Measurements from ENCODE around the gene PTGDR2. TPM values are rescaled to one million over a fixed set of nuclear protein-coding genes. Genes with fewer than 3 reads are reported as not detected.

PTGDR2 gene
- total RNA-seq, 4 donors from 2014 or later: 0.37 to 2.2 (median 0.58) TPM

- Histone ChIP-seq H3K27ac (no peak overlapping the region), H3K4me1 (no peaks in the 10 kb centered on the region), H3K36me3 (no peaks in the 10 kb centered on the region), H3K4me3 (no peak overlapping the region), H3K9me3 (no peaks in the 10 kb centered on the region), H3K27me3 (peaks cover 16% of the 10 kb centered on the region)
- no peak for ATAC-seq
- TF ChIP-seq CTCF (IDR thresholded peaks at IDR 0.05): no peak
- TF ChIP-seq EP300 (IDR thresholded peaks at IDR 0.05): no peak
- no peak for TF ChIP-seq POLR2AphosphoS5 (IDR thresholded peaks at IDR 0.05)
- WGBS, 2 donors (ENCODE audit: low coverage in 1 of 2): 40% methylated on average over 2 of the region's 8 CpGs; no CpG with 5 or more reads in 1 of the 2 donors
These were observed 45.2 kb downstream of the PTGDR2 start for GRCh38 chr11:60810569-60810968.

GRCh38 chr11:60810151-60810550 lies 45.6 kb downstream of the PTGDR2 start:
- Histone ChIP-seq H3K27ac (no peak overlapping the region), H3K36me3 (no peaks in the 10 kb centered on the region), H3K4me3 (no peak overlapping the region), H3K27me3 (peaks cover 16% of the 10 kb centered on the region), H3K4me1 (no peaks in the 10 kb centered on the region), H3K9me3 (no peaks in the 10 kb centered on the region)
- WGBS, 2 donors (ENCODE audit: low coverage in 1 of 2): 90% methylated on average over 3 of the region's 4 CpGs; no CpG with 5 or more reads in 1 of the 2 donors
- ATAC-seq: no peak
- no peak for TF ChIP-seq EP300 (IDR thresholded peaks at IDR 0.05)
- no peak for TF ChIP-seq POLR2A (IDR thresholded peaks at IDR 0.05)
- no peak for TF ChIP-seq CTCF (IDR thresholded peaks at IDR 0.05)

- 81 to 95% methylated on average over 4 to 8 of the region's 11 CpGs for WGBS, 2 donors (ENCODE audit: low coverage in 1 of 2)
These were observed 46.1 kb downstream of the PTGDR2 start for GRCh38 chr11:60809691-60810090.

GRCh38 chr11:60809249-60809648 lies 46.5 kb downstream of the PTGDR2 start:
- H3K27ac ChIP-seq: no peak overlapping the region
- 20 to 25% methylated on average over 1 of the region's 3 CpGs for WGBS, 2 donors (ENCODE audit: low coverage in 1 of 2)
- ATAC-seq: no peak

More at GRCh38 chr11:60809691-60810090, 46.1 kb downstream of the PTGDR2 start:
- H3K4me1 ChIP-seq: no peaks in the 10 kb centered on the region
- ATAC-seq: no peak
- TF ChIP-seq POLR2A (IDR thresholded peaks at IDR 0.05) (no peak), POLR2AphosphoS5 (IDR thresholded peaks at IDR 0.05) (no peak), CTCF (IDR thresholded peaks at IDR 0.05) (no peak), EP300 (IDR thresholded peaks at IDR 0.05) (no peak)
- no peak overlapping the region for H3K4me3 ChIP-seq
- H3K27me3 ChIP-seq: peaks cover 19% of the 10 kb centered on the region
- no peaks in the 10 kb centered on the region for H3K36me3 ChIP-seq
- H3K27ac ChIP-seq: no peak overlapping the region
- no peaks in the 10 kb centered on the region for H3K9me3 ChIP-seq

More at GRCh38 chr11:60809249-60809648, 46.5 kb downstream of the PTGDR2 start:
- TF ChIP-seq CTCF (IDR thresholded peaks at IDR 0.05) (no peak), POLR2AphosphoS5 (IDR thresholded peaks at IDR 0.05) (no peak)
- Histone ChIP-seq H3K9me3 (no peaks in the 10 kb centered on the region), H3K27me3 (peaks cover 19% of the 10 kb centered on the region), H3K36me3 (no peaks in the 10 kb centered on the region), H3K4me1 (no peaks in the 10 kb centered on the region), H3K4me3 (no peak overlapping the region)

Data from gastroesophageal sphincter (tissue), 4 donors.